GM19468 (cell line): Measurements from ENCODE around the gene POLR3C.
"Not testable (repeated sequence)": the region's sequence is repeated elsewhere in the genome, so short reads cannot be mapped to it uniquely, and the experiment has no call there.

Experiments
- ATAC-seq: cut with Tn5 transposase; IDR thresholded peaks from one replicate; pipeline ENCODE4 v1.9.1; 2021; ENCODE audit warnings: mild to moderate bottlenecking, moderate library complexity, moderate number of reproducible peaks; ENCODE audit not compliant: unreplicated experiment; ENCODE audit errors: extremely low read depth

Gene POLR3C, protein sequence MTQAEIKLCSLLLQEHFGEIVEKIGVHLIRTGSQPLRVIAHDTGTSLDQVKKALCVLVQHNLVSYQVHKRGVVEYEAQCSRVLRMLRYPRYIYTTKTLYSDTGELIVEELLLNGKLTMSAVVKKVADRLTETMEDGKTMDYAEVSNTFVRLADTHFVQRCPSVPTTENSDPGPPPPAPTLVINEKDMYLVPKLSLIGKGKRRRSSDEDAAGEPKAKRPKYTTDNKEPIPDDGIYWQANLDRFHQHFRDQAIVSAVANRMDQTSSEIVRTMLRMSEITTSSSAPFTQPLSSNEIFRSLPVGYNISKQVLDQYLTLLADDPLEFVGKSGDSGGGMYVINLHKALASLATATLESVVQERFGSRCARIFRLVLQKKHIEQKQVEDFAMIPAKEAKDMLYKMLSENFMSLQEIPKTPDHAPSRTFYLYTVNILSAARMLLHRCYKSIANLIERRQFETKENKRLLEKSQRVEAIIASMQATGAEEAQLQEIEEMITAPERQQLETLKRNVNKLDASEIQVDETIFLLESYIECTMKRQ

DNA sequence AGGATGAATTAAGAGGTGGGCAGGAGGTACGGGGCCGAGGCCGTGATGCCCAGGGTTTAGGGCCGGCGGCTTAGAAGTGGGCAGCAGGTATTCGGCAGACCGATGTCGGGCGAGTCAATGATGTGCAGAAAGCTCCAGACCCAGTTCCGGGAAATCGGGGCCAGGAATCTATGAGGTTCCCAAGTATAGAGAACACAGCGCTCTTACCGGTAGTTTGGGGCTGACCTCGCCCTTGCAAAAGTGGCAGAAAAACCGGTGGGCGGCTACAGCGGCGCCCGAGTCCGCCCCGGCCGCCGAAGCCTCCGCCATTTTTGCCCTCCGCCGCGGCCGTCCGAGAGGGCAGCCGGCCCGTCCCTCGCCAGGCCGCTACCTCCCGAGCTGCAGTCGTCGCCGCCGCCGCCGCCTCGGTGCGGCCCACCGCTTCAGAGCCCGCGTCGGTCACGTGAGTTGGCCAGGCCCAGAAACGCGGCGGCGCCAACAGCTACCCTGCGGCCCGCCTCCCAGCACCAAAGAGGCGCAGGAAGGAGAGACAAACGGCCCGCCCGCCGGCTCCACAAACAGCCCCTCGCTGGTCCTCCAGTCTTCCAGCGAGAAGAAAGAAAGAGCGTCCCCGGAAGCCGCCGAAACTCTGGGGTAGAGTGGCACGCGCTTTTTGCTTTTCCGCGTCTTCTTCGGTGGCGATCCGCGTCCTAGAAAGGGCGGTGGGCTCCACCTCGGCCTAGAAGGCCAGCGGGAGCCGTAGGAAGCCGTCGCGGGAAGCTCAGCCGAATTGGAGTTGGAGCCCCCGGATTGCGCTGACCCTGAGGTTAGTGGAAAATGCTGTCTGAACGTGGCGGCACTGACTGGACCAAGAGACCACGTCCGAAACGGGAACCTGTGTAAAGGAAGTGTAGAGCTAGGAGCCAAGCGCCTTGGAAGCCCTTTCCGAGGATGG, at the start of gene POLR3C, which contains the start of gene RNF115:
Gene POLR3C (plus strand): TSS at position 636 of the 934 bp plus-strand sequence. CDS start 1,577 bp downstream, outside the sequence.
Gene RNF115 (minus strand): TSS at position 531 of the 934 bp plus-strand sequence. CDS start 222 bp downstream, at position 309.
- peak; percentile 86 for ATAC-seq

GRCh38 chr1:145777357-145778145, 46.4 kb upstream of the POLR3C start:
- ATAC-seq, result no peak

- no peak for ATAC-seq
These were observed 45.9 kb upstream of the POLR3C start for GRCh38 chr1:145778146-145778540.

GRCh38 chr1:145782272-145783099, 41.5 kb upstream of the POLR3C start:
- no peak for ATAC-seq

DNA sequence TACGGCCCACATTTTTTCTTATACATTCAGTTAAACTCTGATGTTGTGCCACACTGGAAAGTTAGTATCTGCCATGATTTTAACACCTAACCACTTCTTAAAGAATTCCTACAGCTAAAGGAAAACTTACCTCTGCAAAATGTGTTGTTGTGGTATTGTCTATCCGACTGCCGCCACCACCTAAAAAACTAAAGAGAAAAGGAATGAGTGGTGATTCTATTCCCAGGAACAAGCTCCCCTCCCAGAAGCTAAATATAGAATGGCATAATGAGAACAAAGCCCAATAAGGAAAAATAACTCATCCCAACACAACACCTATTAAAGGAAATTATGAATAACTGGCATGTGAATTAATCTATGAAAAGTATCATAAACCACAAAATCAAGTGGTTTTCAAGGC, 39.6 kb upstream of the POLR3C start:
- ATAC-seq, result no peak

- no peak for ATAC-seq
These were observed 38.5 kb upstream of the POLR3C start for GRCh38 chr1:145785547-145785946.

- ATAC-seq, result no peak
These were observed 37.7 kb upstream of the POLR3C start for GRCh38 chr1:145786271-145786670.

GRCh38 chr1:145788580-145788979, 35.4 kb upstream of the POLR3C start:
- ATAC-seq, result no peak

GRCh38 chr1:145791860-145792259, 32.1 kb upstream of the POLR3C start:
- ATAC-seq, result not testable (repeated sequence)

GRCh38 chr1:145792484-145792883, 31.5 kb upstream of the POLR3C start:
- ATAC-seq, result no peak

- ATAC-seq, result no peak
These were observed 28.6 kb upstream of the POLR3C start for GRCh38 chr1:145795257-145795881.

DNA sequence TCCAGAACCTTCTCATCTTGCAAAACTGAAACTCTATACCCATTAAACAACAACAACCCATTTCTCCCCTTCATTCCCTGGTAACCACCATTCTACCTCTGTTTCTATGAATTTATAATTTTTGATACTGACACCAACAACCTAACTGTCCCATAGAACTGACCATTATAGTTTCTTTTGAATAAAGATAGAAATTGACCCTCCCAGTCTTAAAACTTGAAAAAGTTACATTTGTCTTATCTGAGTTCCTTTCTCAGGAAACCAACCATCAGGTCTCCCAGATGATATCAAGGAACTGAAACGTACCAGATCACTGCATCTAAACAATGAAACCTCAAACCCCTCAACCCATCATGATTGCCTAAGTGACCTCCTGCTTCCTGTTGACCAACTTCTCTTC, 27.2 kb upstream of the POLR3C start:
- ATAC-seq, result no peak

DNA sequence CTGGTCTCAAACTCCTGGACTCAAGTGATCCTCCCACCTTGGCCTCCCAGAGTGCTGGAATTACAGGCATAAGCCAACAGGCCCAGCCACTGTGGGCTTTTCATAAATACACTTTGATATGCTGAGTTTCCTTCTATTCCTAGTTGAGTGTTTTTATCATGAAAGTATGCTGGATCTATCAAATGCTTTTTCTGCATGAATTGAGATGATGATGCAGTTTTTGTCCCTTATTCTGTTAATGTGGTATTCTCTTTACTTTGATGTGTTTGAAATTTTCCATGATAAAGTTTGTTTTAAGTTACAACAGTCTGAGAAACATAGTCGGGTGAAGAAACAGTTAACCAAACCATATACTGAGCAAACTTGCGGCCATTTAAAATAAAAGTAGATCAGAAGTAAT, 24.2 kb upstream of the POLR3C start:
- ATAC-seq, result no peak

DNA sequence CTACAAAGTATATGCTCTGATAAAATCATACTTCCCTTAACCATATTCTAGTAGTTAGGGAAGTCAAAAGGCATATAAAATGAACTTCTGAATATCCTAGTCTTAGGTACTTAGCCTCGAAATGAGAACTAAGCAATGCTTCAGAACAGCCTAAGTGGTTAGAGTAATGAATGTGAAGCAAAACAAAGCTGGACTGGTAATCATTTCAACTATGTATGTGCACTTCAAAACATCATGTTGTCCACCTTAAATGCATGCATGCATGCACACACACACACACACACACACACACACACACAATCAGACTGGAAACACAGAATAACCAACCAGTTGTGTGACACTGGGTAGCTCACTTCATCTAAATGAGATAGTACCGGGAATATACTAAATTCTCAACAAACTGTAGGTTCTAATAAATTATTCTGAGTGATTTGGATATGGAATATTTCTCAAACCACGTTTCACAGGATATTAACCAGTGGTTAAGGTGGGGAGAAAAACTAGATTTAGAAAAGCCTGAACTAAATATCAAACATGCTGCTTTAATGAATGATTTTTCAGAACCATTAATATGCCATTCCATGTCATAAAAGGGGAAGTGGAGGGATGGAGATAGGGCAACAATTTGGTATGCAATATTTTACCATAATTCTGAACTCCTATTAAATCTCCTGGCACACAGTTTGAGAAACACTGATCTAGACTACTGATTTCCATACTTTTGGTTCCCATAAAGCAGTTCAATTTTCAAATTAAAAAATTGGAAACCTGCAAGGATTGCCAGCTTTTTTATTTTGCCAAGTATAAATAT, 19.6 kb upstream of the POLR3C start:
- no peak for ATAC-seq

GRCh38 chr1:145805057-145805456, 18.9 kb upstream of the POLR3C start:
- ATAC-seq, result no peak

DNA sequence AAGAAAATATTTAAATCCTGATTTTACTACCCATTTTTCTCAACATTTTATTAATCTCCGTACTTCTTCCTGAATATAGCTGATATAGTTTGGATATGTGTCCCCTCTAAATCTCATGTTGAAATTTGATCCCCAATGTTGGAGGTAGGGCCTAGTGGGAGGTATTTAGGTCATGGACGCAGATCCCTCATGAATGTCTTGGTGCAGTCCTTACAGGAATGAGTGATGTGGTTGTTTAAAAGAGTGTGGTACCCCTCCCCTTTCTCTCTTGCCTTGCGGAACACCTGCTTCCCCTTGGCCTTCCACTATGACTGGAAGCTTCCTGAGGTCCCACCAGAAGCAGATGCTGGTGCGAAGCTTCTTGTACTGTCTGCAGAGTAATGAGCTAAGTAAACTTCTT, 17.6 kb upstream of the POLR3C start:
- ATAC-seq, result no peak

DNA sequence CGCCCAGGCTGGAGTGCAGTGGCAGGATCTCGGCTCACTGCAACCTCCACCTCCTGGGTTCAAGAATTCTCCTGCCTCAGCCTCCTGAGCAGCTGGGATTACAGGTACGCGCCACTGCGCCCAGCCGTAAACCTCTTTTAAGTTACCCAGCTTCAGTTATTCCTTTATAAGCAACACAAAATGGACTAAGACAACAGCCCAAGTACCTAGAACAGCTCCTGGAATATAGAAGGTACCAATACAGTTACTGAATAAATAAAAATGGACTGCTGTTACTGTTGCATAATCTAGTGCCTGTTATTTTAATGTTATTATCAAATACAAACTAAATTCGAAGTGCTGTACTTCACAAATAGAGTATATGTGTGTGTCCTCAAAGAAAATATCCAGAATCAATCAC, 17.2 kb upstream of the POLR3C start:
- no peak for ATAC-seq
